Hepatocyte (in vitro differentiated cells): Measurements from ENCODE around the gene MTRF1.

ENCODE experiments used
- EZH2 ChIP-seq: fragments of 200-600 bp; sonication (generic); IDR thresholded peaks from 2 replicates; pipeline ENCODE4 v1.6.1; 2016; ENCODE audit warnings: antibody characterized with exemption, mild to moderate bottlenecking, borderline replicate concordance
- TF ChIP-seq, protein P1 (sequence below): fragments of 200-600 bp; sonication (generic); IDR thresholded peaks from 2 replicates; pipeline ENCODE4 v1.5.1; 2016; ENCODE audit warnings: antibody characterized with exemption, mild to moderate bottlenecking; ENCODE audit not compliant: poor library complexity

DNA sequence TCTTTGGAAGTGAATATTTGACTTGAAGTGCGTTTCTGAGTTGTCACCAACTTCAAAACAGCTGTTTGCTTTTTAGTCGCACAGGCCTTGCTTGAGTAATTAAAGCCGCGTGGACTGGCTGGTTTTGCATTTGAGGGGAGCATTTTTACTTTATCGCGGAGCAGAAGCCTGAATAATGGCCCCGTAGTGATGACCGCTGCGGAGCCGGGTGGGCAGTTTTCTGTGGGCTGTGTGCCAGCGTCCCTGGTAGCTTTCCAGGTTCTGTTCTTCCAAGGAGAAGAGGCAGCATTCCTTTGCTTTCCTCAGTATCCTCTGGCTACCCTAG is 48.8 kb upstream of the MTRF1 start:
- no peak for TF ChIP-seq EZH2
- TF ChIP-seq, protein P1, sequence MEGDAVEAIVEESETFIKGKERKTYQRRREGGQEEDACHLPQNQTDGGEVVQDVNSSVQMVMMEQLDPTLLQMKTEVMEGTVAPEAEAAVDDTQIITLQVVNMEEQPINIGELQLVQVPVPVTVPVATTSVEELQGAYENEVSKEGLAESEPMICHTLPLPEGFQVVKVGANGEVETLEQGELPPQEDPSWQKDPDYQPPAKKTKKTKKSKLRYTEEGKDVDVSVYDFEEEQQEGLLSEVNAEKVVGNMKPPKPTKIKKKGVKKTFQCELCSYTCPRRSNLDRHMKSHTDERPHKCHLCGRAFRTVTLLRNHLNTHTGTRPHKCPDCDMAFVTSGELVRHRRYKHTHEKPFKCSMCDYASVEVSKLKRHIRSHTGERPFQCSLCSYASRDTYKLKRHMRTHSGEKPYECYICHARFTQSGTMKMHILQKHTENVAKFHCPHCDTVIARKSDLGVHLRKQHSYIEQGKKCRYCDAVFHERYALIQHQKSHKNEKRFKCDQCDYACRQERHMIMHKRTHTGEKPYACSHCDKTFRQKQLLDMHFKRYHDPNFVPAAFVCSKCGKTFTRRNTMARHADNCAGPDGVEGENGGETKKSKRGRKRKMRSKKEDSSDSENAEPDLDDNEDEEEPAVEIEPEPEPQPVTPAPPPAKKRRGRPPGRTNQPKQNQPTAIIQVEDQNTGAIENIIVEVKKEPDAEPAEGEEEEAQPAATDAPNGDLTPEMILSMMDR = no peak
